Gastrocnemius medialis (tissue), 4 donors: ENCODE measurements around the gene FAM3D. TPM values are rescaled to one million over a fixed set of nuclear protein-coding genes. Genes with fewer than 3 reads are reported as not detected.
A peak's percentile ranks its signal among the peaks of the same experiment; 100 is the strongest.

ENCODE experiments used
- ATAC-seq, 2 donors: fragments of 150-250 bp; one replicate each; pipeline ENCODE4 v1.9.1; 2016
- DNase-seq, 2 donors: peaks; one replicate each; pipeline ENCODE4 v3.0.0-alpha.2; 2019
- H3K27ac ChIP-seq, 4 donors: fragments of 200-600 bp; sonication (generic); 1 replicate in 1 of 4; 2 replicates in 3 of 4; pipeline ENCODE4 v1.5.1; 2016 to 2018; ENCODE audit warnings: mild to moderate bottlenecking in 2 of 4, moderate library complexity in 1 of 4
- H3K27me3 ChIP-seq, 3 donors: fragments of 200-600 bp; sonication (generic) in 2 of 3; 1 replicate in 1 of 3; 2 replicates in 2 of 3; pipeline versions ENCODE4 v1.5.1 to v1.6.0; 2016 to 2019; ENCODE audit warnings: mild to moderate bottlenecking in 1 of 3, moderate library complexity in 1 of 3
- H3K36me3 ChIP-seq, 2 donors: fragments of 200-600 bp; sonication (generic) in 1 of 2; one replicate each; pipeline ENCODE4 v1.5.1; 2017 to 2018
- H3K4me1 ChIP-seq, 2 donors: fragments of 200-600 bp; sonication (generic) in 1 of 2; one replicate each; pipeline ENCODE4 v1.5.1; 2016 to 2017; ENCODE audit warnings: mild to moderate bottlenecking in 2 of 2
- H3K4me3 ChIP-seq, 4 donors: fragments of 200-600 bp; sonication (generic) in 3 of 4; 1 replicate in 1 of 4; 2 replicates in 3 of 4; pipeline ENCODE4 v1.5.1; 2016 to 2019; ENCODE audit warnings: mild to moderate bottlenecking in 2 of 4
- H3K9me3 ChIP-seq, 3 donors: fragments of 200-600 bp; sonication (generic) in 2 of 3; 1 replicate in 1 of 3; 2 replicates in 2 of 3; pipeline ENCODE4 v1.5.1; 2016 to 2019
- CTCF ChIP-seq, 5 experiments: fragments of 450-650 bp in 3 of 5; fragments of 200-600 bp in 2 of 5; sonication (generic) in 2 of 5; IDR thresholded peaks in 4 of 5; conservative IDR thresholded peaks in 1 of 5; 1 replicate in 4 of 5; 2 replicates in 1 of 5; pipeline ENCODE4 v1.5.1; 2016 to 2019; ENCODE audit warnings: antibody characterized with exemption in 5 of 5, mild to moderate bottlenecking in 3 of 5, moderate library complexity in 3 of 5
- POLR2A ChIP-seq, 2 donors: fragments of 450-650 bp; IDR thresholded peaks; one replicate each; pipeline ENCODE4 v1.6.1; 2017; ENCODE audit warnings: antibody characterized with exemption in 2 of 2, mild to moderate bottlenecking in 2 of 2, moderate library complexity in 2 of 2
- in situ Hi-C, 4 donors: fragments of 200-750 bp; cut with MboI; loops; one replicate each; pipeline versions ENCODE4 v1.15.0 to v1.8.0; 2017; ENCODE audit warnings: low sequenced_read_pairs in 4 of 4
- intact Hi-C: fragments of 100-400 bp; cut with DNase I; formaldehyde crosslinking; loops from one replicate; pipeline ENCODE4 v1.15.1; 2023; ENCODE audit warnings: low total_unique reads
- total RNA-seq, 4 donors: library from RNA; depleted of rRNA; stranded (reverse); fragments of >200 nt; gene quantifications; one replicate each; pipeline versions ENCODE4 v1.1.0 to v1.2.3, GENCODE V29; 2016

Gene FAM3D
- total RNA-seq, 4 donors from 2014 or later = 0.83 TPM; not detected in 3

- Histone ChIP-seq H3K36me3 (no peaks in the 10 kb centered on the region), H3K4me3 (no peak overlapping the region), H3K27ac (peak overlapping the region; percentile 66 to 77 (median 71)), H3K9me3 (no peaks in the 10 kb centered on the region), H3K4me1 (peaks cover 4 to 9% of the 10 kb centered on the region in 2 donors), H3K27me3 (no peaks in the 10 kb centered on the region)
- TF ChIP-seq POLR2A (IDR thresholded peaks at IDR 0.05) (peak in 1 of 2 donors; percentile 28), CTCF (IDR thresholded peaks at IDR 0.05 in 4 of 5, conservative IDR thresholded peaks at IDR 0.05 in 1 of 5) (no peak)
- in situ Hi-C loops (no loop called here), intact Hi-C loops (no loop called here)
- DNase-seq (peak; percentile 62 to 69), ATAC-seq (peak; percentile 84 to 85)
Measured at GRCh38 chr3:58617338-58617761, 49.2 kb downstream of the FAM3D start.

- no peak for TF ChIP-seq POLR2A (IDR thresholded peaks at IDR 0.05)
- no peak for TF ChIP-seq CTCF (IDR thresholded peaks at IDR 0.05 in 4 of 5, conservative IDR thresholded peaks at IDR 0.05 in 1 of 5)
- DNase-seq (no peak), ATAC-seq (no peak)
- Histone ChIP-seq H3K4me3 (no peak overlapping the region), H3K27me3 (no peaks in the 10 kb centered on the region), H3K36me3 (no peaks in the 10 kb centered on the region), H3K4me1 (peaks cover 16 to 17% of the 10 kb centered on the region in 2 donors), H3K27ac (no peak overlapping the region), H3K9me3 (no peaks in the 10 kb centered on the region)
- in situ Hi-C loops = no loop called here
- intact Hi-C loops = no loop called here
Measured at GRCh38 chr3:58613236-58614132, 53.1 kb downstream of the FAM3D start.

- no peak for ATAC-seq
- in situ Hi-C loops (no loop called here), intact Hi-C loops (no loop called here)
- Histone ChIP-seq H3K9me3 (no peaks in the 10 kb centered on the region), H3K4me1 (peaks cover 13 to 22% of the 10 kb centered on the region in 2 donors), H3K4me3 (no peak overlapping the region), H3K27ac (no peak overlapping the region), H3K27me3 (no peaks in the 10 kb centered on the region), H3K36me3 (no peaks in the 10 kb centered on the region)
- no peak for DNase-seq
- TF ChIP-seq CTCF (IDR thresholded peaks at IDR 0.05 in 4 of 5, conservative IDR thresholded peaks at IDR 0.05 in 1 of 5) (no peak), POLR2A (IDR thresholded peaks at IDR 0.05) (no peak)
Measured at GRCh38 chr3:58612830-58613229, 53.7 kb downstream of the FAM3D start.

- Histone ChIP-seq H3K9me3 (no peaks in the 10 kb centered on the region), H3K36me3 (no peaks in the 10 kb centered on the region), H3K27me3 (no peaks in the 10 kb centered on the region), H3K4me1 (peaks cover 6 to 19% of the 10 kb centered on the region in 2 donors), H3K27ac (no peak overlapping the region), H3K4me3 (no peak overlapping the region)
- DNase-seq = no peak
- in situ Hi-C loops = no loop called here
- ATAC-seq = peak in 1 of 2 donors; percentile 51
- intact Hi-C loops = no loop called here
- TF ChIP-seq CTCF (IDR thresholded peaks at IDR 0.05 in 4 of 5, conservative IDR thresholded peaks at IDR 0.05 in 1 of 5) = no peak
- no peak for TF ChIP-seq POLR2A (IDR thresholded peaks at IDR 0.05)
Measured at GRCh38 chr3:58609990-58610389, 56.6 kb downstream of the FAM3D start.
